ELF-1 (cell line): Measurements from ENCODE around the gene JARID2.

ENCODE experiments used
- DNase-seq: peaks from one replicate; pipeline ENCODE4 v3.0.0-alpha.2; 2016; ENCODE audit warnings: low read depth, low spot score

Gene JARID2

DNA sequence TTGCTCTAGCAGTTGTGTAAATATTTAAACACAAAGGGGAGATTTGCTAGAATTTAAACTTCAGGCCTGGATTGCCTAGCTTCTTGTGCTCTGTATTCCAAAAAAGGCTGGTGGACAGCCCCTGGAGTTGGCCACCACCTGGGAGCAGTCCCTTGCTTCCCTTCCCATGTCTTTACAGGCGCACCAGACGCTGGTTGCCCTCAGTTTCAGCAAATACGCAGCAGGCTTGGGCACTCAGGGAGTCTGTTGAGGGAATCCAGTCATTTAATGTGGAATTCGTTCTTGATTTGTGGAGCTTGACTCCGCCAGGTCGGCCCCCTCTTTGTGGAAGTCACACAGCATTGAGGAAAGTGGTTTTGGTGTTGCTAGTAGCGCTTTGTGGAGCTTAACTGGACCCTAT, 260.2 kb downstream of the JARID2 start:
- no peak for DNase-seq

DNA sequence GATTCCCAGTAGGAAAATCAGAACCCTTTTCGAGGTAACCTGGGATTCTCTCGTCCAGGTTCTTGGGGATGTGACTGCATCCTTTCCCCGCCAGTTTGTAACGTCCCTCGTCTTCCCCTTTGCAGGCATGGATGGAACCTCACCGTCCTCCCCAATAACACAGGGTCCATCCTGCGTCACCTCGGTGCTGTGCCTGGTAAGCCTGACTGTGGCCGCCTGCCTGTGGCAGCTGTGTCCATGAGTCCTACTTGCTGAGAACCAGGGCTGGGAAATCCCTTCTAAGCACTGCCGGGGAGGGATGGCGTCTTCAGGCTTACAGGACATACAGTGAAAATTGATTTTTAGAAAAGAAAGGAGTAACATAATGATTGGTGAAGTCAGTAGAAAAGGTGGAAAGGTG, 261.4 kb downstream of the JARID2 start:
- DNase-seq = no peak

DNA sequence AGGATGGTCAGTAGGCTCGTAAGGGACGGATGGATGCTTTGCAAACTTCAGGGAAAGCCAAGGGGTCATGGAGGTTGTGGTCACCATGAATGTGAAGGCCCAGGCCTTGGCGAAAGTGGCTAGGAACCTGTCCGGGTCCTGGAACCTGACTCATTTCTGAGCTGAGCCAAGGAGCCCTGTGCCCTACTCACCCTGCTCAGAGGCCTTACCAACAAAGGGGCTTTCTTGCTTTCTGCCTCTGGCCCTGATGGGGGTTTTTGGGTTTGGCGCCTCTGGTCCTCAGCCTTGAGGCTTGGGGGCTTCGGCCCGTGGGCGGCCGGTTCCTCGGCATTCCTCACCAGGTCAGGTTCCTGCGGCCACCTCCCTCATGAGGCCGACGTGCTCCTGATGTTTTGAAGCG, 261.9 kb downstream of the JARID2 start:
- no peak for DNase-seq

DNA sequence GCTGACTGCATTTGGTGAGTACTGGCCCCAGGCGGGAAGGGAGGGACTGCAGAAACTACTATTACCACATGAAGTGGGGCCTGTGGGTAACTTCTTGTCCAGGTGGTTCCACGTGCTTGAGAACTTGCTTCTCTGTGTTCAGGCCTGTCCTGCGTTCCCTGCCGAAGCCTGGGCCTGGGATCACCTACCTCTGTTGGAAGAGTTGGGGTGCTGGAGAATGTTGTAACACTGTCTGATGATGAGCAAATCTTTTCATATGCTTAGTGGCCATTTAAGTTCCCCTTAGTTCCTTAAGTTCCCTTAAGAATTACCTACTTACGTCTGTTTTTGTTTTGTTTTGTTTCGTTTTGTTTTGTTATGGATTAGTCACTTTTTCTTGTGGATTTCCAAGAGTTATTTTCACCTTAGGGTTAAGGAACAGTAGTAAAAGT, 262.6 kb downstream of the JARID2 start:
- no peak for DNase-seq

DNA sequence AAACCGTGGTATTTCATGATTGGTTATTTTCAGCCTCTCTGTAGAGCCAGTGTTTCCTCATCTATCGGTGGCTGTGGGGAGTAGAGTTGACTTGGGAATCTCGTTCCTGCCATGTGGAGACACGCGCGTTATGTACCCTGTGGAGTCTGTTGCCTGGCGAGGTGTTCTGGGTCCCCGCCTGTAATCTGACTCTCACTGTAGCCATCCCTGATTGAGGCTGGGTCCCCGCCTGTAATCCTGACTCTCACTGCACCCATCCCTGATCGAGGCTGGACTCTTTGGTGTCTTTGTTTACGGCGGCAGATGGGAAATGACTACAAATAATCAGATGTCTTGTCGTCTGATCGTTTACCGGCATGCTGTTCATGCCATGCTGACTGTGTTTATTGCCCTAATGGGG, 263.1 kb downstream of the JARID2 start:
- no peak for DNase-seq

DNA sequence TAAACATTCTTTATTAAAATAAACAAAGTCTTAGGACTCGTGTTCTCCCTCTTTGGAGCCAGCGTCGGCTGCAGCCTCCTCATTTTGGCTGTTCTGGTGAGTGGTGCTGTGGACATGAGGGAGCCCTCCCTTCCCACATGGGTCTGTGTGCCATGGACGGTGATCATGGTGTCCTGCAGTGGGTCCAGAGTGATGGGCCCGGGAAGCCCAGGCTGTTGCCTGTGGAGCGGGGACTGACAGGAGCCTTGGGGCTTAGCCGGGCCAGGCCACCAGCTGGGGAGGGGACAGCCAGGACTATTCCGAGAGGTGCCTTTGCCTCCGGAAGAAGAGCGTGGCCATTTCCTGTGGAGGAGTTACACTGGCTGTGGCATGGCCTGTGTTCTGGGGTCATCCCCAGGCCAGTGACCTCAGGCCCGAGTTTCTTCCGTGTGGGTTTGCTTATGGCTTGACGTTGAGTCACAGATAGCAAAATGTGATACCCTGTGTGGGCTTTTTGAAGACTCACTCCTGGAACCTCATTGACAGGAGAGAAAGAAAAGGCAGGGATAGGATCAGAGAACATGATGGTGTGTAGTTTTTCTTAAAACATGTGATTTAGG, 263.6 kb downstream of the JARID2 start:
- DNase-seq = no peak

DNA sequence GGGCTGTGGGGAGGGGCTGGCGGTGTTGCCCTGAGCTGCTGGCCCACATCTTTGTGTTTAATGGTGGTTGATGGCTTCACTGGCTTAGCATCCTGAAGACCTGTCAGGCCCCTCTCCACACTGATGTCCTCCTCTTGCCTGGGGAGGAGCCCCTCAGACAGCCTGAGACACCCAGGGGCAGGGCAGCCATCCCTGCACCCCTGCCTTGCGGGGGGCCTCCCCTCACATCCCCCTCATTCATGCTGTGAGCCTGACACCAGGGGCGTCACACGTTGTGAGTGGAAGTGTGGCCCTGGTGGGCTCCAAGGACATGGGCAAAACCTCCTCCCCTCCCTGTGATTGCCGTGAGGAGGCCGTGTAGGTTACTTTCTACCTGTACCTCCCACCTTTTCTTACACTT, 264.3 kb downstream of the JARID2 start:
- no peak for DNase-seq

DNA sequence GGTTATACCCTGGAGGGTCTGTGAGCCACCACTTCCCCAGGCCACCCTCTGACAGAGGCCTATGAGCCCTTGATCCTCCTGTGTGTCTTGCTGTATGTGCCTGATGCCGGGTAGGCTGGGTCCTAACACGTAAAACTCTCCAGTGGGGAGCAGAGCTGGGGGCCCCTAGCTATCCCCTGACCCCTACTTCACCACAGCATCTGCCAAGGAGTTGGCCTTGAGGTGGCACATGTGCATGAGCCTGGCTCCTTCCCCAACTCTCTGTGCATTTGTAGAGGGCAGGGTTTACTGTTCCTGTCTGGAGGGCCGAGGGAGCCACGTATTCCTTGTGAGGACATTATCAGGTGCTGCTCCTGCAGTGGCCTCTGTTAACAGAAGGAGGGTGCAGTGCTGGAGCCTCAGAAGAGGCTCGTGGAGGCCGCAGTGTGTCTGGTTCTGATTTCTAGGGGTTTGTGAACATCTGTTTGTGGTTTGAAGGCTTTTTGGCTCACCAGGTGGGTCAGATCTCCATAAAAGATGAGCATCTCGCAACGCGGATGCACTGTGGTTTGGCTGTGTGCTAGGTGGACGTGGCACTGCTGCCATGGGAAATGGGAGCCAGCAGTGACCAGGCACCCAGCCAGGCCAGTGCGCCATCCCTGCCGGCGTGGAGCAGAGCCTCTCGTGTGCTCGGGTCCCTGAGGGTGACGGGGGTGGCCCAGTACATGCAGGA, 264.8 kb downstream of the JARID2 start:
- DNase-seq = no peak

DNA sequence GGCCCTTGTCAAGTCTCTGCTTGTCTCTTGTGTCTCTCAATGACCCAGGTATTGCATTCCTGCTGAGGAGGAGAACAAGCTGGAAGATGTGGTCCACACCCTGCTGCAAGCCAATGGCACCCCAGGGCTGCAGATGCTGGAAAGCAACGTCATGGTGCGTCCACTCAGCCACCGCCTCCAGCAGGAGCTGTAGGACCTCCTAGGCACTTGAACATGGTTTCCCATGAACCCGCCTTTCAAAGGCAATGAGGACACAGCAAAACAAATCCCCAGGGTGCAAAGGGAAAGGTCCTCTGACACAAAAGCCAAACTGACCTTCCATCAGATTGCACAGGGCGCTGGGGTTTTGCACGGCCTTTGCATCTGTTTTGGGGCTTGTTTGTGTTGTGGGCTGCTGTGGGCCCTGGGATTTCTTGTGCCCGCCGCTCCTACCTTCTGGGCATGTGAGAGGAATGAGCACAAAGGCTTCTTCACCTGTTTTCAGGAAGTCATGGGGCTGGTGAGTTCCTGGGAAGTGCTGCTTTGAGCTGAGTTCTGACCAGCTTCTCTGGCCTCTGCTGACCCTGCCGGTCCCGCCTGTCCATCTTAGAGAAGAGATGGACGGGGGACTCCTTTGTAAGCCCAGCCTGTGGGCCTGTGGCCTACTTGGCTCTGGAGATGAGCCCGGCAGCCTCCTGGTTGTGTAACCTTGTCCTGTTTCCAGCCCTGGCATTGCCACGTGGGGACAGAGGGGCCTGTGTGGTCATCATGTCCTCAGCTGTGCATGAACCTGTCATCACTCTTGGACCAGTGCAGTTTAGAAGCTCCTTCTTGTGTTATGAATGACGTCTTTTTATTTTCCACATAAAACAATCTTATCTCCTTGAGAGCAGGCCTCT, 265.6 kb downstream of the JARID2 start:
- no peak for DNase-seq

DNA sequence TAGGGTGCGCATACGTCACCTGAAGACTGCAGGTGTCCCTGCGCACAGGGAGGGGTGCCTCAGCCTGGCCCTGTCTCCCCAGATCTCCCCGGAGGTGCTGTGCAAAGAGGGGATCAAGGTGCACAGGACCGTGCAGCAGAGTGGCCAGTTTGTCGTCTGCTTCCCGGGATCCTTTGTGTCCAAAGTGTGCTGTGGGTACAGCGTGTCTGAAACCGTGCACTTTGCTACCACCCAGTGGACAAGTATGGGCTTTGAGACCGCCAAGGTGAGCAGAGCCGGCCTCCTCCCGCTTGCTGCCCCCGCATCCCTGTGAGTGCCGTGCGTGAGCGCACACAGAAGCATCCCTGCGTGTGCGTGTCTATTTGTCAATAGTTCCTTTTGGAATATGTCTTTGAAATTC, 266.3 kb downstream of the JARID2 start:
- DNase-seq = peak; percentile 50

DNA sequence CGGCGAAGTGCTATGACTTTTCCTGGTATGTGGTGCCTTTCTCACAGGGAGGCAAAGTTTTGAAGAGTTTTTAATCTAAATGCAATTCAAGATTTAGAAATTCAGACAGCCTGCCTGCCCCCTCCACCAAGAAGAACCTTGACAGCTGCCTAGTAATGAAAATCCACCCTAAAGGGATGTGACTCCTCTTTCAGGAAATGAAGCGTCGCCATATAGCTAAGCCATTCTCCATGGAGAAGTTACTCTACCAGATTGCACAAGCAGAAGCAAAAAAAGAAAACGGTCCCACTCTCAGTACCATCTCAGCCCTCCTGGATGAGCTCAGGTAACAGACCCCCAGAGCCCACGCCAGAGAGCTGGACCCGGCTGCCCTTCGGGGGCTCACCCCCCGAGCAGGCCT, 266.9 kb downstream of the JARID2 start:
- no peak for DNase-seq

DNA sequence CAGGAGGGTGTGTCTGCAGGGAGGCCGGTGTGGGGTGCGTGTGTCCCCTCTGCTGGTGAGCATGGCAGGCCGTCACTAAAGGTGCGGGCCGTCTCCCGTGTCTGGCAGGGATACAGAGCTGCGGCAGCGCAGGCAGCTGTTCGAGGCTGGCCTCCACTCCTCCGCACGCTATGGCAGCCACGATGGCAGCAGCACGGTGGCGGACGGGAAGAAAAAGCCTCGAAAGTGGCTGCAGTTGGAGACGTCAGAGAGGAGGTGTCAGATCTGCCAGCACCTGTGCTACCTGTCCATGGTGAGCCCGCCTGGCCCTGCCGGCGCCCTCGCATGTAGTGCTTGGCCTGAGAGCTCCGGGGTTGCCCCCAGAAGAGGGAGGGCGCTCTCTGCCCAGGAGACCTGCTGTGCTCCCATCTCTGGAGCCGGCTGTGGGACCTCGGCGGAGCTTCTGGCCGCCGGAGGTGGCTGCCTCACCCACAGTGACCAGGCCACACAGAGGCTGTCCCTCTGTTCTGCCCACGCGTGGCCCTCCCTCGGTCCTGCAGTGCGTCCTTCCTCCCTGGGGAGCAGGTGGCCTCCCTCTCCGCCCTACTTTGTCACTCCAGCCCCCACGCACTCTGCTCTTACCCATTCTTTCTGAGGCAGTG, 267.4 kb downstream of the JARID2 start:
- no peak for DNase-seq

DNA sequence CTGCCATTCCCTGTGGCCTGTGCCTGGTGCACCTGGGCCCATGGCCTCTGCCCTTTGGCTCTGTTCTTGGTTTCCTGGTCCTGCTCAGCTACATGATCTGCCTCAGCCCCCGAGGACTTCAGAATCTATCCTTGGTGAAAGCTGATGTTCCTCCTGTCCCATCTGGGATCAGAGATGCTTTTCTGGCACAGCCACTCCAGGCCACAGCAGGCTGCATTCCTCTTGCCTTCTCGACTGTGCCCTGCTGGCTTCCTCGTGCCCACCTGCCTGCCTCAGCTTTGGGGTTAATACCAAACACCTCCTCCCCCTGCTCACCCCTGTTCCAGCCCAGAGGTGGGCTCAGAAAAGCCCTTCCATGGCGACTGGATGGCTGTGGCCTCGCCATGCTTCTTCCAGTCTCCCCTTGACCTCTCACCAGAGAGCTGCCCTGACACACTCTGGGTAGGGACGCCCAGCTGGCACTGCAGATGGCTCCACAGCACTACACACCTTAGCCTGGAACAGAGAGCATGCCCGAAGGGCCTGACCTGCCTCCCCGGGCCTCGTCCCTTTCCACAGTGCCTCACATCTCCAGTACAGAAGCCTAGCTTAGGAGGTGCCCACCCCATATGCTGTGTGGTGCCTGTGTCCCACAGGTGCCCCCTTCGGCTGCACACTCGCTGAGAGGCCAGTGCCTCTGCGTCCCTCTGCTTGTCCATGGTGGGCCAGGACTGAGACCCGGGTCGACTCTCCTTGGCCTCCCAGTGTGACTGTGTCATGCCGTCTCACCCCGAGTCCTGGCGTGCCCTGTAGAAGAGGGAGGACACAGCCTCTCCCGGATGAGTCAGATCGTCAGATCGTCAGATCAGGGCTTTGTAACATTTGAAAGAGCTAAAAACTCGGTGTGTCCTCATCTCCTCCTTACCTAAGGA, 268.2 kb downstream of the JARID2 start:
- DNase-seq = no peak

DNA sequence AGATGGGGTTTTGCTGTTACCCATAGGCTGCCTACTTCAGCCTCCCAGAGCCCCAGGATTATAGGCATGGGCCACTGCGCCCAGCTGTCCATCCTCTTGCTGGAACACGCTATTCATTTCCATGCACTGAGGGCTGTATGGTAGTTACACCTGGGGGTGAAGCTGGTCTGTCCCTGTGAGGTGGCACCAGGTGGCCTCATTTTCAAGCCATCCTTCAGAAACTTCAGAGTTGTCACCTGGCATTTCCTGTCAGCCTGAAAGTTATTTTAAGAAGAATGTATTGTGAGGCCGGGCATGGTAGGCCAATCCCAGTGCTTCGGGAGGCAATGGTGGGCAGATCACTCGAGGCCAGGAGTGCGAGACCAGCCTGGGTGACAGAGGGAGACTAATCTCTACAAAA, 269.4 kb downstream of the JARID2 start:
- no peak for DNase-seq

DNA sequence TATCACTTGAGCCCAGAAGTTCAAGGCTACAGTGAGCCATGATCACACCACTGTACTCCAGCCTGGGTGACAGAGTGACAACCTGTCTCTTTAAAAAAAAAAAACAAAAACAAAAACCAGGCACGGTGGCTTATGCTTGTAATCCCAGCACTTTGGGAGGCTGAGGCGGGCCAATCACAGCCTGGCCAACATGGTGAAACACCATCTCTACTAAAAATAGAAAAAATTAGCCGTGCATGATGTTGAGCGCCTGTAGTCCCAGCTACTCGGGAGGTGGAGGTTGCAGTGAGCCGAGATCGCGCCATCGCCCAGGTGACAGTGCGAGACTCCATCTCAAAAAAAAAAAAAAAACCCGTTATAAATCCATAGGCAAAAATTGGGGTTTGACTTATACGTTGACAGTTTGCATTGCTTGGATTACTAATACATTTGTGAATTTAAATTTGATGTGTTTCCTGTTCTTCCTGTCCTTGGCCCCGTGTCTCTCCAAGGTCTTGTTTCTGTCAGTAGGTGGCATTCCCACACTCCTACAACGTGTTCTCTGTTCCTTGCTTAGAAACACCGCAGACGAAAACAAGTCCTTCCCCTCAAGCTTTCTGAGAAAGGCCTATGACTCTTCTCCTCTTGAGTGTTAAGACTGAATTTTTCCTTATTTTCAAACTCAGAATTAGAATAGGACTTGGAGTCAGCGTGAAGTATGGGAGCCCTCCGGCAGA, 269.9 kb downstream of the JARID2 start:
- DNase-seq = no peak

DNA sequence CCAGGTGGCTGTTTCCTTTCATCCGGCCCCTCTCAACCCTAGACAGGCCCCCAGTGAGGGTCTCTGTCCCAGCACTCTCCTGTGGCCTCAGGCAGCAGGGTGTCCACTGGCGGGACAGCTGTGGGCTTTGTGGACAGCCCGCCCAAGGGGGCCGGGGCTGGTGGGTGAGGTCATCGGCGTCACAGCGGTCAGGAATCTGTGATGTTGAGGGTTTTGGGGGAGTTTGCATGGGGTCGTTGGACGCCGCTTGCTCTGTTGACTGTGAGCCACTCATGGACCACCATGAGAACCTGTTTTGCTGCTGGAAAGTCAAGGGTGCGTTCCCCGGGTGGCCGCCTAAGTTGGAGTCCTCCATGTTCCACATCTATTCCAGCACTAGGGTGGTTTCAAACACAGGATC, 270.5 kb downstream of the JARID2 start:
- no peak for DNase-seq

DNA sequence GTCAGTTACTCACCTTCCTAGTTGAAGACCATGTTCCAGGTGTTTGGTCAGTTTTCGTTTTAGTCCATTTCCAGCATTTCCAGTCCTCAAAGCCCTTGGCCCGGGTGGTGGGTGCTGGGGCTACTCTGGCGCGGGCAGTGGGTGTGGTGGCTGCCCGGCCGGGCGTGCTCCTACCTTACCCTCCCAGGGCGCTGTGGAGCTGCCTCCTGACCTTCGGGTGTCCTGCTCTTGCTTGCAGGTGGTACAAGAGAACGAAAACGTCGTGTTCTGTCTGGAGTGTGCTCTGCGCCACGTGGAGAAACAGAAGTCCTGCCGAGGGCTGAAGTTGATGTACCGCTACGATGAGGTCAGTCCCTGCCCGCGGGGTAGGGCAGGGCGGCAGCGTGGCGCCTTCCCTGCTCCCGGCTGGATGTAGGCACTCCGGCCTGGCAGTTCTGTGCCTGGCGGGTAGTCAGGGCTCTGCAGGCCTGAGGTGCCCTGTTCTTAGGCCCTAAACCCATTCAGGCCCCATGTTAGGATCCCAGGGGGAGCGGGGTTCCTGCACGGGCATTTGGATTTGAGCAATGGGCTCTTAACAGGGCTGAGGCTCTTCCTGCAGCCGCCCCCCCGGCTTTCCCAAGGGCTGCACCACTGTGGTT, 271.2 kb downstream of the JARID2 start:
- DNase-seq = no peak

DNA sequence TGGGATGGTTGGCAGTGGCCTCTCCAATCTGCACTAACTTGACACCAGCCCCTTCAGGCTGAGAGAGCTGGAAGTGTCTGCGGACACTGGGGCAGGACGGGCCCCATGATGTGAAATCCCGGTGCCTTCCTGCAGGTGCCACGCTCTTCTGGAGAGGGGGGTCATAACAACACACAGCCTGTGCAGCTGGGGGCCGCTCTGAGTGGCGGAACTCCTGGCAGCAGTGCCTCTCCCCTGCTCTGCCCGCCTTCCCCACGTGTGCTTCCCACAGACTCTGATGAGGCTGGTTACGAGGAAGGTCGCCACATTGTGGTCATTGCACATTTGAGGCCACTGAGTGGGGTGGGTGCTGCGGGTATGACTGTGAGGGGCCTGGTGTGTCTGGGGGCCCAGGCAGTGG, 271.7 kb downstream of the JARID2 start:
- no peak for DNase-seq

DNA sequence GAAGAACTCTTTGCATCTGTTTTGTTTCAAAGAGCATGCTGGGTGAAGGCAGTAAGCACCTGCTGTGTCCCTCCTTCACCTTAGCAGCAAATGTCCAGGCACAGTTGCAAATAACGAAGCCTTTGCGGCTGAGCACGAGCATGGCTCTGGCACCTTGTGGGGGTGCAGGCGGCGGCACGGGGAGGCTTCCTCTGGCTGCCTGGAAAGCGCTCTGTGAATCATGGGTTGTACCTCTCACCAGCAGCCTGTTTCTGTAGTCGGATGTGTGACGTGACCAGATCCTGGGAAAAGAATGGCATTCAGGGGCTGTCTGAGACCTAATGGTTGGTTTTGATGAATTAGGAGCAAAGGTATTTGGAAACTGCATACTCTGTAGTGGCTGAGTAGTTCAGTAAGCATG, 272.2 kb downstream of the JARID2 start:
- DNase-seq = no peak

DNA sequence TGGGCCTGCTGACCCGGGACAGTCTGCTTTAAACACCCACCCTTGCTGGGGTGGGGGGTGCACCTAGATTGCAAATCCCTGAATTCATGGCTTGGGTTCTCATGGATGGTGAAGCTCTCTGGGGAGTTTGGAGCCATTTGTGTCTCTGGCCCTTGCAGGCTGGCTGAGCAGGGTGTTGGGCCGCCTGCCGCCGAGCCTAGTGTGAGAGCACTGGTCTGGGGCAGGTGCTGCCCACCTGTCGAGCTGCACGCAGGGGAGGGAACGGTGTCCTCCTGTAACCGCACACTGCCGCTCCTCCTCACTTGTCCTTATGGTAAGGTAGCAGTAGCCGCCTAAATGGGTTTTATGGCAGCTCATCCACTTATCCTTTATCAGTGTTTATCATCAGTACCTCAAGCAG, 273.0 kb downstream of the JARID2 start:
- DNase-seq = no peak
